ENCODE results near the gene BTF3L4.
"Not testable (repeated sequence)": the region's sequence is repeated elsewhere in the genome, so short reads cannot be mapped to it uniquely, and the experiment has no call there.

The BTF3L4 gene

GRCh38 chr1:52094300-52094699, 38.2 kb downstream of the BTF3L4 start:
- H3K36me3 ChIP-seq (ENCODE audit: control insufficient read depth in 1 of 2, insufficient read depth in 2 of 2, low read length in 2 of 2): peaks cover 7 to 21% of the 10 kb centered on the region in 2 donors
- not testable (repeated sequence) for H3K27me3 ChIP-seq (ENCODE audit: low read depth, low read length); H3K4me3 ChIP-seq (ENCODE audit: low read depth in 1 of 2, low read length in 2 of 2); H3K9me3 ChIP-seq (ENCODE audit: control insufficient read depth in 1 of 2, low read length in 2 of 2); H3K4me1 ChIP-seq (ENCODE audit: control insufficient read depth in 1 of 2, insufficient read depth in 2 of 2, low read length in 2 of 2); H3K27ac ChIP-seq (ENCODE audit: low read length)

DNA sequence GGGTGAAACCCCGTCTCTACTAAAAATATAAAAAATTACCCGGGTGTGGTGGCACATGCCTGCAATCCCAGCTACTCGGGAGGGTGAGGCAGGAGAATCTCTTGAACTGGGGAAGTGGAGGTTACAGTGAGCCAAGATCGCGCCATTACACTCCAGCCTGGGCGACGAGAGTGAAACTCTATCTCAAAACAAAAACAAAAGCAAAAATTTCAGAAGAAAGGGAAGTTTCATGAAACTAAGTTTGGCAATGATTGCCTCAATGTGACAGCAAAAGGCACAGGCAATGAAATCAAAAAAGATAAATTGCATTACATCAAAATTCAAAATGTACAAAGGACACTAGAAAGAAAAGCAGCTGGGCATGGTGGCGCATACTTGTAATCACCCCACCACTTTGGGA, 40.1 kb downstream of the BTF3L4 start:
- no peaks in the 10 kb centered on the region for H3K27me3 ChIP-seq (ENCODE audit: low read depth, low read length)
- no peak overlapping the region for H3K4me3 ChIP-seq (ENCODE audit: low read depth in 1 of 2, low read length in 2 of 2)
- no peaks in the 10 kb centered on the region for H3K9me3 ChIP-seq (ENCODE audit: control insufficient read depth in 1 of 2, low read length in 2 of 2)
- H3K4me1 ChIP-seq (ENCODE audit: control insufficient read depth in 1 of 2, insufficient read depth in 2 of 2, low read length in 2 of 2): no peaks in the 10 kb centered on the region
- H3K36me3 ChIP-seq (ENCODE audit: control insufficient read depth in 1 of 2, insufficient read depth in 2 of 2, low read length in 2 of 2): peaks cover 0 to 9% of the 10 kb centered on the region in 2 donors
- no peak overlapping the region for H3K27ac ChIP-seq (ENCODE audit: low read length)

DNA sequence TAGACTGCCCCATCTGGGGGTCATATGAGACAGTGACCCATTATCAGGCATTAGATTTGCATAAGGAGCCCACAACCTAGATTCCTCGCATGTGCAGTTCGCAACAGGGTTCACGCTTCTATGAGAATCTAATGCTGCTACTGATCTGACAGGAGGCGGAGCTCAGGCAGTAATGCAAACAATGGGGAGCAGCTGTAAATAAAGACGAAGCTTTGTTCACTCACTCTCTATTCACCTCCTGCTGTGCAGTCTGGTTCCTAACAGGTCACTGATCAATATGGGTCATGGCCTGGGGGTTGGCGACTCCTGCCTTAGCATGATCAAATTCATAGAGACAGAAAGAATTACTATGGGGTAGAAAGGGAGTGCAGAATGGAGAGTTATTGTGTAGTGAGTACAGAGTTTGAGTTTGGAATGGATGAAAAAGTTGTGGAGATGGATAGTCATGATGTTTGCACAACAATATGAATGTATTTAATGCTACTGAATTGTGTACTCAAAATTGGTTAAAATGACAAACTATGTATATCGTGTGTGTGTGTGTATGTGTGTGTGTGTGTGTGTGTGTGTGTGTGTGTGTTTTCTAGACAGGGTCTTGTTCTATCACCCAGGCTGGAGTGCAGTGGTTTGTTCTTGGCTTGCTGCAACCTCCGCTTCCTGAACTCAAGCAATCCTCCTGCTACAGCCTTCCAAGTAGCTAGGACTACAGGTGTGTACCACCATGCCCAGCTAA, 42.2 kb downstream of the BTF3L4 start:
- Histone ChIP-seq H3K4me3 (ENCODE audit: low read depth in 1 of 2, low read length in 2 of 2) (no peak overlapping the region), H3K27me3 (ENCODE audit: low read depth, low read length) (no peaks in the 10 kb centered on the region), H3K36me3 (ENCODE audit: control insufficient read depth in 1 of 2, insufficient read depth in 2 of 2, low read length in 2 of 2) (no peaks in the 10 kb centered on the region), H3K27ac (ENCODE audit: low read length) (no peak overlapping the region), H3K9me3 (ENCODE audit: control insufficient read depth in 1 of 2, low read length in 2 of 2) (no peaks in the 10 kb centered on the region), H3K4me1 (ENCODE audit: control insufficient read depth in 1 of 2, insufficient read depth in 2 of 2, low read length in 2 of 2) (no peaks in the 10 kb centered on the region)

GRCh38 chr1:52102336-52103013, 46.4 kb downstream of the BTF3L4 start:
- H3K4me1 ChIP-seq (ENCODE audit: control insufficient read depth in 1 of 2, insufficient read depth in 2 of 2, low read length in 2 of 2): no peaks in the 10 kb centered on the region
- no peak overlapping the region for H3K4me3 ChIP-seq (ENCODE audit: low read depth in 1 of 2, low read length in 2 of 2)
- no peak overlapping the region for H3K27ac ChIP-seq (ENCODE audit: low read length)
- H3K36me3 ChIP-seq (ENCODE audit: control insufficient read depth in 1 of 2, insufficient read depth in 2 of 2, low read length in 2 of 2): no peaks in the 10 kb centered on the region
- H3K9me3 ChIP-seq (ENCODE audit: control insufficient read depth in 1 of 2, low read length in 2 of 2): no peaks in the 10 kb centered on the region
- H3K27me3 ChIP-seq (ENCODE audit: low read depth, low read length): no peaks in the 10 kb centered on the region

DNA sequence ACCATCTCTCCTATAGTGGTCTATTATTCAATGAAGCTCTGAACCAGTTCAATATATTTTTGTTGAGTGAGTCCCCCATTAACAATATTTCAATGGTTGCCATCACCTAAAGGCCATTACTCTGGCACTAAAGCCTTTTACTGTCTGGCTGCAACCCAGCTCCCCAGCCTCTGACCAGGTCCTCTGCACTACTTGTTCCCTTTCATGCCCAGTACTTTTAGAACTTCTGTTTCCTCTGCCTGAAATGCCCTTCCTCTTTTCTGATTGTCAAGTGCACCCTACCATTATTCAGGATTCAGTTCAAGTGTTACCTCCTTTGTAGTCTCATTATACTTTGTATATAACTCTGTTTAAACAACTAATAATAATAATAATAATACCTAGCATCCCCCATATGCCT, 55.4 kb downstream of the BTF3L4 start:
- H3K27me3 ChIP-seq (ENCODE audit: low read depth, low read length): no peaks in the 10 kb centered on the region
- H3K27ac ChIP-seq (ENCODE audit: low read length): no peak overlapping the region
- H3K4me1 ChIP-seq (ENCODE audit: control insufficient read depth in 1 of 2, insufficient read depth in 2 of 2, low read length in 2 of 2): no peaks in the 10 kb centered on the region
- no peak overlapping the region for H3K4me3 ChIP-seq (ENCODE audit: low read depth in 1 of 2, low read length in 2 of 2)
- H3K9me3 ChIP-seq (ENCODE audit: control insufficient read depth in 1 of 2, low read length in 2 of 2): no peaks in the 10 kb centered on the region
- no peaks in the 10 kb centered on the region for H3K36me3 ChIP-seq (ENCODE audit: control insufficient read depth in 1 of 2, insufficient read depth in 2 of 2, low read length in 2 of 2)

- Histone ChIP-seq H3K9me3 (ENCODE audit: control insufficient read depth in 1 of 2, low read length in 2 of 2) (no peaks in the 10 kb centered on the region), H3K27ac (ENCODE audit: low read length) (no peak overlapping the region), H3K4me3 (ENCODE audit: low read depth in 1 of 2, low read length in 2 of 2) (no peak overlapping the region), H3K27me3 (ENCODE audit: low read depth, low read length) (no peaks in the 10 kb centered on the region), H3K36me3 (ENCODE audit: control insufficient read depth in 1 of 2, insufficient read depth in 2 of 2, low read length in 2 of 2) (no peaks in the 10 kb centered on the region), H3K4me1 (ENCODE audit: control insufficient read depth in 1 of 2, insufficient read depth in 2 of 2, low read length in 2 of 2) (no peaks in the 10 kb centered on the region)
These were observed 56.4 kb downstream of the BTF3L4 start for GRCh38 chr1:52112489-52112888.

GRCh38 chr1:52119301-52120079, 63.4 kb downstream of the BTF3L4 start:
- H3K27ac ChIP-seq (ENCODE audit: low read length): no peak overlapping the region
- H3K4me1 ChIP-seq (ENCODE audit: control insufficient read depth in 1 of 2, insufficient read depth in 2 of 2, low read length in 2 of 2): no peaks in the 10 kb centered on the region
- H3K27me3 ChIP-seq (ENCODE audit: low read depth, low read length): no peaks in the 10 kb centered on the region
- H3K36me3 ChIP-seq (ENCODE audit: control insufficient read depth in 1 of 2, insufficient read depth in 2 of 2, low read length in 2 of 2): no peaks in the 10 kb centered on the region
- no peak overlapping the region for H3K4me3 ChIP-seq (ENCODE audit: low read depth in 1 of 2, low read length in 2 of 2)
- no peaks in the 10 kb centered on the region for H3K9me3 ChIP-seq (ENCODE audit: control insufficient read depth in 1 of 2, low read length in 2 of 2)

- no peaks in the 10 kb centered on the region for H3K27me3 ChIP-seq (ENCODE audit: low read depth, low read length)
- no peak overlapping the region for H3K4me3 ChIP-seq (ENCODE audit: low read depth in 1 of 2, low read length in 2 of 2)
- H3K4me1 ChIP-seq (ENCODE audit: control insufficient read depth in 1 of 2, insufficient read depth in 2 of 2, low read length in 2 of 2): no peaks in the 10 kb centered on the region
- H3K9me3 ChIP-seq (ENCODE audit: control insufficient read depth in 1 of 2, low read length in 2 of 2): no peaks in the 10 kb centered on the region
- H3K27ac ChIP-seq (ENCODE audit: low read length): no peak overlapping the region
- no peaks in the 10 kb centered on the region for H3K36me3 ChIP-seq (ENCODE audit: control insufficient read depth in 1 of 2, insufficient read depth in 2 of 2, low read length in 2 of 2)
These were observed 66.3 kb downstream of the BTF3L4 start for GRCh38 chr1:52122384-52122783.

DNA sequence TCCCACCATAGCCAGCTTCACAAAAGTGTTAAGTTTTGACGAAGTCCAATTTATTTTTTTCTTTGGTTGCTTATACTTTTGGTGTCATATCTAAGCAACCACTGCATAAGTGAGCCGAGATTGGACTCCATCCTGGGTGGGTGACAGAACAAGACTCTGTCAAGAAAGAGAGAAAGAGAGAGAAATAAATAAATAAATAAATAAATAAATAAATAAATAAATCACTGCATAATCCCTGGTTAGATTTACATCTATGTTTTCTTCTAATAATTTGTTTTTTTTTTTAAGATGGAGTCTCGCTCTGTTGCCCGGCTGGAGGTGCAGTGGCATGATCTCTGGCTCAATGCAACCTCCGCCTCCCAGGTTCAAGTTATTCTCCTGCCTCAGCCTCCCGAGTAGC, 67.5 kb downstream of the BTF3L4 start:
- no peaks in the 10 kb centered on the region for H3K36me3 ChIP-seq (ENCODE audit: control insufficient read depth in 1 of 2, insufficient read depth in 2 of 2, low read length in 2 of 2)
- no peaks in the 10 kb centered on the region for H3K27me3 ChIP-seq (ENCODE audit: low read depth, low read length)
- no peak overlapping the region for H3K27ac ChIP-seq (ENCODE audit: low read length)
- no peak overlapping the region for H3K4me3 ChIP-seq (ENCODE audit: low read depth in 1 of 2, low read length in 2 of 2)
- H3K9me3 ChIP-seq (ENCODE audit: control insufficient read depth in 1 of 2, low read length in 2 of 2): no peaks in the 10 kb centered on the region
- no peaks in the 10 kb centered on the region for H3K4me1 ChIP-seq (ENCODE audit: control insufficient read depth in 1 of 2, insufficient read depth in 2 of 2, low read length in 2 of 2)

DNA sequence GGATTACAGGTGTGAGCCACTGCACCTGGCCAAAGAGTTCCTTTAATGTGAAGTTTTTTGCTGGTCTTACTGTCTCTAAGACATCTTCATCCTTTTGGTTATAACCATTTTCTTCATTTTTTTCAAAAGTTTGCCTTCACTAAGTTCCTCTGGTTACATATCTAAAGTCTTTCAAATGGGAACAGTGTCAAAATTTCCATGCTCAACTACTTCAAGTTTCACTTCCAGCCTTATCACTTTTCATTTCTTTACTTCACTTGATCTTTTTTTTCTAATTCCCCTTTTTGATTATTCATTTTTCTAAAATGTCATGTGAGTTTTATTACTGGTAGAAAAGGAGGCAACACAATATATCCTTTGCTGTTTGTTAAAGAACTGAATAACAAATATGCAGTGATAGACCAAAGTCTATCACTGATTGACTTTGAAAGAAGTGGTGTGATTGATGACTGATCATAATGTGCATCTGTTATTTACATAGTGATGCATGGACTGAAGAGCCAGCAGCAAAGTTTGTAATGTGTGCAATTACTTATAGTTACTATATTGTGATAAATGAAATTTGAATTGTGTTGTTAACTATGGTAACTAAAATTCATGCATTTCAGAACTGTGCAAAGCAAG, 69.8 kb downstream of the BTF3L4 start:
- Histone ChIP-seq H3K27ac (ENCODE audit: low read length) (no peak overlapping the region), H3K4me3 (ENCODE audit: low read depth in 1 of 2, low read length in 2 of 2) (no peak overlapping the region), H3K36me3 (ENCODE audit: control insufficient read depth in 1 of 2, insufficient read depth in 2 of 2, low read length in 2 of 2) (no peaks in the 10 kb centered on the region), H3K4me1 (ENCODE audit: control insufficient read depth in 1 of 2, insufficient read depth in 2 of 2, low read length in 2 of 2) (no peaks in the 10 kb centered on the region), H3K27me3 (ENCODE audit: low read depth, low read length) (no peaks in the 10 kb centered on the region), H3K9me3 (ENCODE audit: control insufficient read depth in 1 of 2, low read length in 2 of 2) (no peaks in the 10 kb centered on the region)
